Activated CD4-positive, alpha-beta T cell treated with anti-CD3 and anti-CD28 coated beads, Interleukin-2, Interleukin-4, amounts not matched to agents 100 ng/mL and 50 ng/mL, durations not matched to agents 16 hours and 8 hours (primary cell): Measurements from ENCODE around the gene GDI2.
A peak's percentile ranks its signal among the peaks of the same experiment; 100 is the strongest.
"Not testable (repeated sequence)": the region's sequence is repeated elsewhere in the genome, so short reads cannot be mapped to it uniquely, and the experiment has no call there.

Experiments
- DNase-seq: peaks from one replicate; pipeline ENCODE4 v3.0.0-alpha.2; 2020; ENCODE audit warnings: low spot score

The GDI2 gene

GRCh38 chr10:5813341-5814109 lies at the start of gene GDI2:
TSS of gene GDI2 (minus strand) at chr10:5813434. CDS start at chr10:5813258, 176 bp downstream.
- peak; percentile 98 for DNase-seq

GRCh38 chr10:5862360-5862961 lies 49.2 kb upstream of the GDI2 start:
- no peak for DNase-seq

- DNase-seq = no peak
Measured at GRCh38 chr10:5860066-5860465, 46.8 kb upstream of the GDI2 start.

GRCh38 chr10:5858811-5859210 lies 45.6 kb upstream of the GDI2 start:
- no peak for DNase-seq

GRCh38 chr10:5856701-5857004 lies 43.4 kb upstream of the GDI2 start:
- DNase-seq = no peak

GRCh38 chr10:5855979-5856700 lies 42.9 kb upstream of the GDI2 start:
- no peak for DNase-seq

- DNase-seq = no peak
Measured at GRCh38 chr10:5854131-5854475, 40.9 kb upstream of the GDI2 start.

- not testable (repeated sequence) for DNase-seq
Measured at GRCh38 chr10:5846667-5847066, 33.4 kb upstream of the GDI2 start.

GRCh38 chr10:5844345-5845055 lies 31.3 kb upstream of the GDI2 start:
- DNase-seq = no peak

- no peak for DNase-seq
Measured at GRCh38 chr10:5843686-5844344, 30.6 kb upstream of the GDI2 start.

GRCh38 chr10:5841965-5842364 lies 28.7 kb upstream of the GDI2 start:
- no peak for DNase-seq

- DNase-seq = no peak
Measured at GRCh38 chr10:5840314-5841307, 27.4 kb upstream of the GDI2 start.

- not testable (repeated sequence) for DNase-seq
Measured at GRCh38 chr10:5836181-5836580, 22.9 kb upstream of the GDI2 start.

- no peak for DNase-seq
Measured at GRCh38 chr10:5835446-5836095, 22.3 kb upstream of the GDI2 start.

GRCh38 chr10:5833814-5834213 lies 20.6 kb upstream of the GDI2 start:
- no peak for DNase-seq

- DNase-seq = no peak
Measured at GRCh38 chr10:5832946-5833345, 19.7 kb upstream of the GDI2 start.

GRCh38 chr10:5831446-5831782 lies 18.2 kb upstream of the GDI2 start:
- no peak for DNase-seq

- DNase-seq = no peak
Measured at GRCh38 chr10:5830629-5831445, 17.6 kb upstream of the GDI2 start.

- no peak for DNase-seq
Measured at GRCh38 chr10:5829267-5829666, 16.0 kb upstream of the GDI2 start.

GRCh38 chr10:5828725-5829124 lies 15.5 kb upstream of the GDI2 start:
- DNase-seq = no peak
